ENCODE measurements around the gene INTS1. TPM values are rescaled to one million over a fixed set of nuclear protein-coding genes. Genes with fewer than 3 reads are reported as not detected.

Gene INTS1
- 38.1 TPM for total RNA-seq

GRCh38 chr7:1503816-1504775 is at the start of gene INTS1:
Gene INTS1, minus strand, starts transcription at chr7:1504389. Its CDS starts 429 bp downstream, at chr7:1503960.

GRCh38 chr7:1458683-1459511 is 45.3 kb downstream of the INTS1 start, which contains the start of gene MICALL2:
Gene MICALL2, minus strand, starts transcription at chr7:1459470. Its CDS starts 144 bp downstream, at chr7:1459326.

Other genes starting within 250 kb of the INTS1 start
- 8.1 TPM for gene MICALL2, start 44.9 kb downstream of the INTS1 start, total RNA-seq
- 9.5 TPM for gene MAFK, start 26.3 kb upstream of the INTS1 start, total RNA-seq
- under 0.01 TPM for gene TMEM184A, start 51.8 kb upstream of the INTS1 start, total RNA-seq
- gene PSMG3, start 65.6 kb upstream of the INTS1 start, total RNA-seq: 25.1 TPM
- gene ELFN1, start 165.9 kb upstream of the INTS1 start, total RNA-seq: 11.3 TPM

Data from diencephalon (tissue), 1 donor.